Heart right ventricle (tissue), 16 donors: ENCODE data around the gene NPAS2. TPM values are rescaled to one million over a fixed set of nuclear protein-coding genes. Genes with fewer than 3 reads are reported as not detected.

ENCODE experiments used
- ATAC-seq, 8 donors: fragments of 200-7000 bp; cut with Tn5 transposase; one replicate each; pipeline ENCODE4 v1.9.1; 2020; ENCODE audit warnings: mild to moderate bottlenecking in 8 of 8, moderate library complexity in 8 of 8, moderate number of reproducible peaks in 1 of 8
- DNase-seq, 2 donors: peaks; one replicate each; pipeline ENCODE4 v3.0.0-alpha.2; 2020
- H3K27ac ChIP-seq, 10 donors: fragments of 200-600 bp; sonication (generic) in 2 of 10; one replicate each; pipeline versions ENCODE4 v1.5.0 to v1.8.0; 2020 to 2022; ENCODE audit warnings: mild to moderate bottlenecking in 3 of 10
- H3K27me3 ChIP-seq, 7 donors: fragments of 200-600 bp; one replicate each; pipeline ENCODE4 v1.8.0; 2021 to 2022; ENCODE audit warnings: mild to moderate bottlenecking in 2 of 7
- H3K36me3 ChIP-seq, 9 donors: fragments of 200-600 bp; sonication (generic) in 1 of 9; one replicate each; pipeline versions ENCODE4 v1.5.0 to v1.8.0; 2020 to 2022; ENCODE audit warnings: mild to moderate bottlenecking in 2 of 9
- H3K4me1 ChIP-seq, 9 donors: fragments of 200-600 bp; sonication (generic) in 1 of 9; one replicate each; pipeline versions ENCODE4 v1.5.0 to v1.8.0; 2020 to 2022; ENCODE audit warnings: mild to moderate bottlenecking in 4 of 9
- H3K4me3 ChIP-seq, 10 donors: fragments of 200-600 bp; sonication (generic) in 2 of 10; one replicate each; pipeline versions ENCODE4 v1.5.0 to v1.8.0; 2020 to 2022; ENCODE audit warnings: mild to moderate bottlenecking in 7 of 10, moderate library complexity in 2 of 10
- H3K9me3 ChIP-seq, 11 donors: fragments of 200-600 bp in 10 of 11; sonication (generic) in 2 of 11; one replicate each; pipeline versions ENCODE4 v1.5.0 to v1.8.0; 2013 to 2022; ENCODE audit warnings: mild to moderate bottlenecking in 2 of 11, control low read depth in 1 of 11, moderate library complexity in 1 of 11
- WGBS, 2 donors: extraction: QIAGEN DNeasy Blood & Tissue Kit; methylation state at CpG; one replicate each; pipeline ENCODE4 v1.1.7; 2013; ENCODE audit warnings: inconsistent platforms in 1 of 2; 5-methylcytosine and 5-hydroxymethylcytosine counted together
- intact Hi-C, 10 donors: fragments of 100-400 bp; cut with DNase I; formaldehyde crosslinking; loops; one replicate each; pipeline versions ENCODE4 v1.11.1 to v1.14.2; 2022
- polyA plus RNA-seq, 2 donors: library from polyadenylated mRNA; stranded (reverse); fragments of 200-250 nt; gene quantifications; one replicate each; pipeline ENCODE4 v1.2.3, GENCODE V29; 2013
- total RNA-seq, 10 donors: library from RNA; stranded (reverse); fragmentation: NEBNext Ultra II Directional in 3 of 10; extraction: Animal tissue kit (Norgen Biotek cat#: 25700) in 3 of 10; gene quantifications; one replicate each; pipeline versions ENCODE4 v1.2.1 to v1.2.4, GENCODE V29; 2021 to 2023
- TF ChIP-seq, protein P1 (sequence below), 9 donors: fragments of 200-600 bp; sonication (generic) in 2 of 9; IDR thresholded peaks; one replicate each; pipeline versions ENCODE4 v1.5.0 to v1.8.0; 2021 to 2022; ENCODE audit warnings: antibody characterized with exemption in 9 of 9, mild to moderate bottlenecking in 5 of 9, moderate library complexity in 1 of 9
- donor health status: Arrhythmogenic right ventricular cardiomyopathy.
- donor health status: ischemic (EF 13 %, LVEDD 7.1; RV severe dilation, severe dysfunction).
- donor health status: healthy with polysubstance abuse.
- donor health status: DM: no; HTN: yes; CAD: no.
- donor health status: DM: no; HTN: no; CAD: no.
- donor health status: ischemic (EF 25% LVEDD 6.9; RV normal size, moderate dysfunction).
- donor health status: ischemic (EF 25% LVEDD 5.7; RV mildly dilated, moderate dysfunction).
- donor health status: healthy.
- donor health status: DM: yes; HTN: yes; CAD: no.
- donor health status: Ischemic cardiomyopathy.
- donor health status: ischemic (EF 35%, LVEDD 5.7; RV mildly dilated, moderate dysfunction).
- donor health status: nonischemic (EF 11% LVEDD 7.7; RV severe dilation, severe dysfunction).
- donor health status: DM: yes; HTN: yes; CAD: no.
- donor health status: PGD.
- donor health status: ischemic (EF 29% LVEDD 5.4; RV normal size, mild dysfunction).
- donor health status: nonischemic (EF 23%, LVEDD 6.1; RV moderate dilation, normal function).

NPAS2 gene
- total and polyA plus RNA-seq, 12 donors, result 32.1 to 70.1 (median 41.2) TPM

GRCh38 chr2:100900156-100900795 lies 80.3 kb downstream of the NPAS2 start:
- 92% methylated on average over 5 of the region's 5 CpGs for WGBS, 2 donors
- Histone ChIP-seq H3K27ac (no peak overlapping the region), H3K4me3 (no peak overlapping the region), H3K36me3 (peaks cover 0 to 10% (median 0%) of the 10 kb centered on the region in 9 donors), H3K4me1 (peaks cover 13 to 59% (median 33%) of the 10 kb centered on the region in 9 donors), H3K9me3 (peaks cover 0 to 10% (median 0%) of the 10 kb centered on the region in 11 donors), H3K27me3 (no peaks in the 10 kb centered on the region)
- intact Hi-C loops, result loop anchor here in 2 of 10 donors (10.0 kb wide), 3 partner anchors 85 to 285 kb away; no protein-coding TSS in a partner anchor
- ATAC-seq (no peak), DNase-seq (no peak)
- TF ChIP-seq, protein P1, sequence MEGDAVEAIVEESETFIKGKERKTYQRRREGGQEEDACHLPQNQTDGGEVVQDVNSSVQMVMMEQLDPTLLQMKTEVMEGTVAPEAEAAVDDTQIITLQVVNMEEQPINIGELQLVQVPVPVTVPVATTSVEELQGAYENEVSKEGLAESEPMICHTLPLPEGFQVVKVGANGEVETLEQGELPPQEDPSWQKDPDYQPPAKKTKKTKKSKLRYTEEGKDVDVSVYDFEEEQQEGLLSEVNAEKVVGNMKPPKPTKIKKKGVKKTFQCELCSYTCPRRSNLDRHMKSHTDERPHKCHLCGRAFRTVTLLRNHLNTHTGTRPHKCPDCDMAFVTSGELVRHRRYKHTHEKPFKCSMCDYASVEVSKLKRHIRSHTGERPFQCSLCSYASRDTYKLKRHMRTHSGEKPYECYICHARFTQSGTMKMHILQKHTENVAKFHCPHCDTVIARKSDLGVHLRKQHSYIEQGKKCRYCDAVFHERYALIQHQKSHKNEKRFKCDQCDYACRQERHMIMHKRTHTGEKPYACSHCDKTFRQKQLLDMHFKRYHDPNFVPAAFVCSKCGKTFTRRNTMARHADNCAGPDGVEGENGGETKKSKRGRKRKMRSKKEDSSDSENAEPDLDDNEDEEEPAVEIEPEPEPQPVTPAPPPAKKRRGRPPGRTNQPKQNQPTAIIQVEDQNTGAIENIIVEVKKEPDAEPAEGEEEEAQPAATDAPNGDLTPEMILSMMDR (IDR thresholded peaks at IDR 0.05), result no peak

GRCh38 chr2:100902817-100903405 lies 83.0 kb downstream of the NPAS2 start:
- 51 to 68% methylated on average over 6 of the region's 6 CpGs for WGBS, 2 donors

GRCh38 chr2:100903534-100904258 lies 83.8 kb downstream of the NPAS2 start:
- intact Hi-C loops, result loop anchor here in 2 of 10 donors (10.0 kb wide), 3 partner anchors 81 to 289 kb away; no protein-coding TSS in a partner anchor
- Histone ChIP-seq H3K4me3 (no peak overlapping the region), H3K36me3 (peaks cover 0 to 20% (median 0%) of the 10 kb centered on the region in 9 donors), H3K27ac (peak overlapping the region in 6 of 10 donors; percentile 0 to 83 (median 44)), H3K4me1 (peaks cover 12 to 56% (median 24%) of the 10 kb centered on the region in 9 donors), H3K27me3 (no peaks in the 10 kb centered on the region), H3K9me3 (peaks cover 0 to 10% (median 0%) of the 10 kb centered on the region in 11 donors)
- DNase-seq, result no peak
- 88 to 91% methylated on average over 17 of the region's 17 CpGs for WGBS, 2 donors
- ATAC-seq, result peak in 1 of 8 donors; percentile 12
- TF ChIP-seq, protein P1 (IDR thresholded peaks at IDR 0.05), result no peak

More at GRCh38 chr2:100902817-100903405, 83.0 kb downstream of the NPAS2 start:
- peak in 5 of 8 donors; percentile 35 to 59 (median 35) for ATAC-seq
- Histone ChIP-seq H3K36me3 (peaks cover 0 to 20% (median 0%) of the 10 kb centered on the region in 9 donors), H3K4me1 (peaks cover 12 to 53% (median 27%) of the 10 kb centered on the region in 9 donors), H3K27me3 (no peaks in the 10 kb centered on the region), H3K9me3 (peaks cover 0 to 10% (median 0%) of the 10 kb centered on the region in 11 donors), H3K27ac (peak overlapping the region in 2 of 10 donors; percentile 47 to 83), H3K4me3 (no peak overlapping the region)
- TF ChIP-seq, protein P1 (IDR thresholded peaks at IDR 0.05), result peak in 1 of 9 donors; percentile 4
- DNase-seq, result no peak
- intact Hi-C loops, result loop anchor here in 2 of 10 donors (10.0 kb wide), 3 partner anchors 82 to 288 kb away; no protein-coding TSS in a partner anchor
